ENCODE data around the gene DHX32.
"Not testable (repeated sequence)": the region's sequence is repeated elsewhere in the genome, so short reads cannot be mapped to it uniquely, and the experiment has no call there.

Gene DHX32, protein sequence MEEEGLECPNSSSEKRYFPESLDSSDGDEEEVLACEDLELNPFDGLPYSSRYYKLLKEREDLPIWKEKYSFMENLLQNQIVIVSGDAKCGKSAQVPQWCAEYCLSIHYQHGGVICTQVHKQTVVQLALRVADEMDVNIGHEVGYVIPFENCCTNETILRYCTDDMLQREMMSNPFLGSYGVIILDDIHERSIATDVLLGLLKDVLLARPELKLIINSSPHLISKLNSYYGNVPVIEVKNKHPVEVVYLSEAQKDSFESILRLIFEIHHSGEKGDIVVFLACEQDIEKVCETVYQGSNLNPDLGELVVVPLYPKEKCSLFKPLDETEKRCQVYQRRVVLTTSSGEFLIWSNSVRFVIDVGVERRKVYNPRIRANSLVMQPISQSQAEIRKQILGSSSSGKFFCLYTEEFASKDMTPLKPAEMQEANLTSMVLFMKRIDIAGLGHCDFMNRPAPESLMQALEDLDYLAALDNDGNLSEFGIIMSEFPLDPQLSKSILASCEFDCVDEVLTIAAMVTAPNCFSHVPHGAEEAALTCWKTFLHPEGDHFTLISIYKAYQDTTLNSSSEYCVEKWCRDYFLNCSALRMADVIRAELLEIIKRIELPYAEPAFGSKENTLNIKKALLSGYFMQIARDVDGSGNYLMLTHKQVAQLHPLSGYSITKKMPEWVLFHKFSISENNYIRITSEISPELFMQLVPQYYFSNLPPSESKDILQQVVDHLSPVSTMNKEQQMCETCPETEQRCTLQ

GRCh38 chr10:125881192-125881591, at the start of gene DHX32:
TSS of gene DHX32 (minus strand) at chr10:125881292. CDS start at chr10:125880824, 468 bp downstream.
- Histone ChIP-seq H3K27ac (no peak within 1 kb of the TSS), H3K4me3 (no peak within 1 kb of the TSS)
- DNase-seq (ENCODE audit: low spot score): no peak
- no peak for TF ChIP-seq CTCF (IDR thresholded peaks at IDR 0.05)

GRCh38 chr10:125929618-125930017, 48.5 kb upstream of the DHX32 start:
- no peak for DNase-seq (ENCODE audit: low spot score)
- Histone ChIP-seq H3K4me3 (no peak overlapping the region), H3K27ac (no peak overlapping the region)
- TF ChIP-seq CTCF (IDR thresholded peaks at IDR 0.05): no peak

DNA sequence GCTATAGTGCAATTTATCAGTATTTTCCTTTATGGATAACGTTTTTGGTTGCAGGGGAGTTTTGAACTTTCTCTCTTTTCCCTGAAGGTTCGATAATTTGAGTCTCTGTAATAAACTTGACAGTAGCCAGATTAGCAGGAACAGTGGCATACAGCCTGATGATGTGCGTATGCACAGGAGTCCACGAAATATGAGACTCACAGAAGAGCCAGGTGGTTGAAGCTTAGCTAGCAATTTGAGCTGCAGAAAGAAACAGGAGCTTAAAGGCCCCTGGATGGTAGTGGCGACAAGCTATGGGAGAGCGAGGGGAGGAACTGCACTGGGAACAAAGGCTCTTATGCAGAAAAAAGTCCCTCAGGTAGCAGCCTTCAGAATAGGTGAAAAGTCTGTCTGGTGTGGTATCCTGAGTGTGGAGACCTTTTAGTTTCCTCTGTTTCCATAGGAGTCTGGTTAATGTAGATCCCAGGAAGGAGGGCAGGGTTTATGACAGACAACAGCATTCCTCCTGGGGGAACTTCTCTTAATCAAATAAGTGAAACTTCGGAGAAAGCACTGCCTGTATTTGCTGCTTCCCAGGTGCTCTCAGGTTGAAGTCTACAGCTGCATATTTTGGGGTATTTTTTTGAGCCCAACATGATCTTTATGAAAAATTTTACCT, 48.0 kb upstream of the DHX32 start:
- DNase-seq (ENCODE audit: low spot score): no peak
- no peak overlapping the region for H3K27ac ChIP-seq
- no peak overlapping the region for H3K4me3 ChIP-seq
- TF ChIP-seq CTCF (IDR thresholded peaks at IDR 0.05): no peak

DNA sequence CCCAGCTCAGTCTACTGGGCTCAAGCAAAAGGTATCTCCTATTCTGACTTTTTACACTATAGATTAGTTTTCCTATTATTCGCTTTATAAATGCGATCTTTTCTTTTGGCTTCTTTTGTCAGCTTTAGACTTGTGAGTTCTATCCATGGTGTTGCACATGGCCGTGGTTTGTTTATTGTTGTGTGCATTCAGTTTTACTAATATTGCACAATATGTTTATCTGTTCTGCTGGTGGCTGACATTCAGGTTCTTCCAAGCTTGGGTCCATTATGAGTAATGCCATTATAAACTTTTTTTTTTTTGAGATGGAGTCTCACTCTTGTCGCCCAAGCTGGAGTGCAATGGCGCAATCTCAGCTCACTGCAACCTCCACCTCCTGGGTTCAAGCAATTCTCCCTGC, 46.2 kb upstream of the DHX32 start:
- not testable (repeated sequence) for H3K4me3 ChIP-seq; DNase-seq (ENCODE audit: low spot score); H3K27ac ChIP-seq

DNA sequence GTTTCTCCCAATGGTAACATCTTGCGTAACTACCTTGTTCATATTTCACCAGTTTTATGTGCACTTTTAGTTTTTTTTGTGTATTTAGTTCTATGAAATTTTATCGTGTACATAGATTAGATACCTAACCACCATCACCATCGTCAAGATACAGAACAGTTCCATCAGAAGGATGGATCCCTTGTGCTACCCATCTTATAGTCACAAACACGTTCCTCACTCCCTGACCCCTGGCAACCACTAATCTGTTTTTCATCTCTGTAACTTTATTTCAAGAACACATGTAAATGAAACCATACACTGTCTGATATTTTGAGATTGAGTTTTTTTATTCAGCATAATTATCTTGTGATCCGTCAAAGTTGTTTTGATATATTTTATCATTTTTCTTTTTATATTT, 45.2 kb upstream of the DHX32 start:
- H3K27ac ChIP-seq: no peak overlapping the region
- no peak for TF ChIP-seq CTCF (IDR thresholded peaks at IDR 0.05)
- DNase-seq (ENCODE audit: low spot score): no peak

DNA sequence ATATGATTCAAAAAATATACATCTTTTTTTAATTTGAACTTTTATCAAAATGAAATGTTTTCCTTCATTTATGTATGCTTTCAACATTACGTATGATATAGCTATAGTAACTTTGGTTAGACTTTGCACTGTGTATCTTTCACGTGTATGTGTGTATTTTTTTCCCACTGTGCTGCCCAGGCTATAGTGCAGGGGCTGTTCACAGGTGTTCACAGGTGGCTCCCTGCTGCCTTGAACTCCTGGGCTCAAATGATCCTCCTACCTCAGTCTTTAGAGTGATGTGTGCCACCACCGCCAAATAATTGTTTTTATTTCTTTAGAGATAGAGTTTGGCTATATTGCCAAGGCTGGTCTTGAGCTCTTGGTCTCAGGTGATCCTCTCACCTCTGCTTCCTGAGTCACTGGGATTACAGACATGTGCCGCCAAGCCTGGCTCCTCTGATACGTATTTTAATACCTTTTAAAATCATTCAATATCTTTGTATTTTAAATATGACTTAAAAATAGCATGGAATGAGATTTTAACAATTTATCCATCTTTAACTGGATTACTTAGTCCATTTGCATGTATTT, 44.3 kb upstream of the DHX32 start:
- no peak overlapping the region for H3K27ac ChIP-seq
- H3K4me3 ChIP-seq: no peak overlapping the region
- no peak for DNase-seq (ENCODE audit: low spot score)
- no peak for TF ChIP-seq CTCF (IDR thresholded peaks at IDR 0.05)

More for the DNA sequence above, 45.2 kb upstream of the DHX32 start:
- no peak overlapping the region for H3K4me3 ChIP-seq

DNA sequence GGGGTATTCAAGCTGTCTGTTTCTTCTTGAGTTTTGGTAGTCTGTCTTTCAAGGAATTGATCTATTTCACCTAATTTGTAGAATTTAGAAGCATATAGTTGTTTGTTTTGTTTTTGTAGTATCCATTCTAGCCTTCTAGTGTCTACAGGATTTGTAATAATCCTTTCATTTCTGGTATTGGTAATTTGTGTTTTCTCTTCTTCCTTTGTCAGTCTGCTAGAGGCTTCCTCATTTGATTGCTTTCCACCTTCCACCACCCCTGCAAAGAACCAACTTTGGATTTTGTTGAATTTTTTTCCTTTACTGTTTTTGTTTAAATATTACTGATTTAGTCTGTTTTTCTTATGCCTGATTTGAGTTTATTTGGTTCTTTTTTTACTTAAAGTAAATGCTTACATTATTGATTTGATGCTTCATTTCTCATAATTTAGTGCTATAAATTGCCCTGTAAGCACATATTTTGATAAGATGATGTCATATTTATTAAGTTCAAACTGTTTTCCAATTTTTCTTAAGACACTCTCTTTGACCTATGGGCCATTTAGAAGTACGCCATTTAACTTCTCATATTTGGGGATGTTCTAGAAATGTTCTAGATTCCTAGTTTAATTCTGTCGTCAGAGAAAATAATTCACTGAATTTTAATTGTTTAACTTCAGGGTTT, 40.7 kb upstream of the DHX32 start:
- not testable (repeated sequence) for H3K27ac ChIP-seq; DNase-seq (ENCODE audit: low spot score); H3K4me3 ChIP-seq

- DNase-seq (ENCODE audit: low spot score); H3K27ac ChIP-seq; H3K4me3 ChIP-seq: not testable (repeated sequence)
Measured at GRCh38 chr10:125917704-125918361, 36.7 kb upstream of the DHX32 start.

All from coronary artery (tissue), 2 donors.